ENCODE results near the gene PTPRZ1.

GRCh38 chr7:122013065-122013464 is 140.1 kb downstream of the PTPRZ1 start:
- TF ChIP-seq EZH2phosphoT487 (IDR thresholded peaks at IDR 0.05; ENCODE audit: low read depth) = no peak
- TF ChIP-seq CTCF (IDR thresholded peaks at IDR 0.05; ENCODE audit: low read depth, low read length) = no peak

All from OCI-LY3 (cell line).